GM21360 (cell line): ENCODE measurements around the gene ODF2.
"Not testable (repeated sequence)": the region's sequence is repeated elsewhere in the genome, so short reads cannot be mapped to it uniquely, and the experiment has no call there.

Experiments used
- ATAC-seq: cut with Tn5 transposase; IDR thresholded peaks from one replicate; pipeline ENCODE4 v1.9.1; 2021; ENCODE audit warnings: mild to moderate bottlenecking, moderate library complexity; ENCODE audit not compliant: unreplicated experiment

ODF2 gene

GRCh38 chr9:128455849-128456612 lies at the start of gene ODF2:
Gene ODF2, plus strand, starts transcription at chr9:128456006. Its CDS starts 86 bp downstream, at chr9:128456092.
- ATAC-seq: peak; percentile 77

GRCh38 chr9:128406848-128407391 lies 48.9 kb upstream of the ODF2 start:
- ATAC-seq: no peak

- no peak for ATAC-seq
These were observed 46.8 kb upstream of the ODF2 start for GRCh38 chr9:128408963-128409431.

GRCh38 chr9:128409450-128409849 lies 46.4 kb upstream of the ODF2 start:
- ATAC-seq: no peak

- ATAC-seq: no peak
These were observed 45.8 kb upstream of the ODF2 start for GRCh38 chr9:128409978-128410377.

- no peak for ATAC-seq
These were observed 44.3 kb upstream of the ODF2 start for GRCh38 chr9:128411364-128412119.

GRCh38 chr9:128412120-128412790 lies 43.6 kb upstream of the ODF2 start:
- no peak for ATAC-seq

GRCh38 chr9:128413728-128414127 lies 42.1 kb upstream of the ODF2 start:
- not testable (repeated sequence) for ATAC-seq

GRCh38 chr9:128414461-128414860 lies 41.3 kb upstream of the ODF2 start:
- ATAC-seq: no peak

GRCh38 chr9:128415281-128415680 lies 40.5 kb upstream of the ODF2 start:
- ATAC-seq: no peak

GRCh38 chr9:128416014-128416413 lies 39.8 kb upstream of the ODF2 start:
- no peak for ATAC-seq

GRCh38 chr9:128416432-128417019 lies 39.3 kb upstream of the ODF2 start:
- no peak for ATAC-seq

GRCh38 chr9:128419061-128419925 lies 36.5 kb upstream of the ODF2 start:
- ATAC-seq: no peak

GRCh38 chr9:128420060-128420650 lies 35.7 kb upstream of the ODF2 start:
- peak; percentile 63 for ATAC-seq

- peak; percentile 50 for ATAC-seq
These were observed 34.9 kb upstream of the ODF2 start, which contains the start of gene CERCAM for GRCh38 chr9:128420651-128421481. Gene CERCAM, plus strand, starts transcription at chr9:128420857. Its CDS starts 21 bp downstream, at chr9:128420878.

- no peak for ATAC-seq
These were observed 34.3 kb upstream of the ODF2 start for GRCh38 chr9:128421482-128421996.

- ATAC-seq: not testable (repeated sequence)
These were observed 33.6 kb upstream of the ODF2 start for GRCh38 chr9:128422022-128422782.

GRCh38 chr9:128422783-128423150 lies 33.0 kb upstream of the ODF2 start:
- no peak for ATAC-seq
